HG03025 (cell line): ENCODE results near the gene SPOCD1.

ENCODE experiments used
- ATAC-seq: cut with Tn5 transposase; IDR thresholded peaks from one replicate; pipeline ENCODE4 v1.9.1; 2021; ENCODE audit warnings: mild to moderate bottlenecking, moderate library complexity; ENCODE audit not compliant: unreplicated experiment, low FRiP score

Gene SPOCD1

DNA sequence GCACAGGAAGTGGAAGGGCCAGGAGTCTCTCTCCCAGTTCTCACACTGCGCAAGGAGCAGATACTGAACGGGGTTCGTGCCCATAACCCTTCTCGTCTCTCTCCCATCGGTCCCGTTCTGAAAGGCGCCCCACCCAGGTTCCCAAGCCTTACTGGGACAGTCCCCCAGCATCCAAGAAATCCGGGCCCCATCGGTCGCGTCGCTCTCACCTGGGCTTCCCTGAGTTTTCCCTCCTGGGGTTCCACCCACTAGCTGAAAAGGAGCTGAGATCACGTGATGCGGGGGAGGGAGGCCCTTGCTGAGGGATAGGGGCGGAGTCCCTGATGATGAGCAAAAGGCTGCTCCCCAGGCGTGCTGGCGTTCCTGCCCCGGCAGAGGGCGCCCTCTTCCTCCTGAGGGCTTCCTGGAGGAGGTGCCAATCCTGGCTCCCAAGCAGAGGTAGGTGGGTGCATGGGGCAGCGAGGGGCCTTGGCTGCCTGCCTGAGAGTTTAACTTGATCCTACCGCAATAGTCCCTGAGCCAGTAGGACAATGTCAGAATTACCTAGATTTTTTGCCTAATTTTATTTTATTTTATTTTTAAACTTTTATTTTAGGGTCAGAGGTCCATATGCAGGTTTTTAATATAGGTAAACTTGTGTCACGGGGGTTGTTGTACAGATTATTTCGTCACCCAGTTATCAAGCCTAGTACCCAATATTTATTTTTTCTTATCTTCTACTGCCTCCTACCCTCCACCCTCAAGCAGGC lies at the start of gene SPOCD1:
Gene SPOCD1, minus strand, starts transcription at position 271 of the 749 bp plus-strand sequence. CDS start 689 bp downstream, outside the sequence.
- ATAC-seq, result no peak

DNA sequence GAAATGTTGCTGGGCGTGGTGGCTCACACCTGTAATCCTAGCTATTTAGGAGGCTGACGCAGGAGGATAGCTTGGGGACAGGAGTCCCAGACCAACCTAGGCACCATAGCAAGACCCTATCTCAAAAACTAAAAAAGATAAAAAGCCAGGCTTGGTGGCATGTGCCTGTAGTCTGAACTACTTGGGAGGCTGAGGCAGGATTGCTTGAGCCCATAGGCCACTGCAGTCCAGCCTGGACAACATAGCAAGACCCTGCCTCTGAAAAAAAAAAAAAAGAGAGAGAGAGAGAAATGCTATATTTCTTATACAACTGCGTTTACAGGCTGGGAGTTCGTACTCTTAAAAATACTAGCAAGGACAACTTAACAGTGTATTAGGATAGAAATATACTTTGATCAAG lies 46.2 kb upstream of the SPOCD1 start:
- no peak for ATAC-seq

DNA sequence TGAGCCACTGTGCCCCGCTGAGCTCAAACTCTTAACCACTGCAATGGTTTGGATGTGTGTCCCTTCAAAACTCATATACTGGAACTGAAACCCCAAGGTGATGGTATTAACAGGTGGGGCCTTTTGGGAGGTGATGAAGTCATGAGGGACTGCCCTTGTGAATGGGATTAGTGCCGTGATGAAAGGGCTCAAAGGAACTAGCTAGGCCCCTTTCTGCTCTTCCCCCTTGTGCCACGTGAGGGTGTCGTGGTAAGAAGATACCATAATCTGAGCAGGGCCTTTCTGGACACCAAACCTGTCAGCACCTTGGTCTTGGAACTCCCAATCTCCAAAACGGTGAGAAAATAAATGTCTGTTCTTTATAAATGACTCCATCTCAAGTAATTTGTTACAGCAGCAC lies 45.5 kb upstream of the SPOCD1 start:
- ATAC-seq, result no peak

DNA sequence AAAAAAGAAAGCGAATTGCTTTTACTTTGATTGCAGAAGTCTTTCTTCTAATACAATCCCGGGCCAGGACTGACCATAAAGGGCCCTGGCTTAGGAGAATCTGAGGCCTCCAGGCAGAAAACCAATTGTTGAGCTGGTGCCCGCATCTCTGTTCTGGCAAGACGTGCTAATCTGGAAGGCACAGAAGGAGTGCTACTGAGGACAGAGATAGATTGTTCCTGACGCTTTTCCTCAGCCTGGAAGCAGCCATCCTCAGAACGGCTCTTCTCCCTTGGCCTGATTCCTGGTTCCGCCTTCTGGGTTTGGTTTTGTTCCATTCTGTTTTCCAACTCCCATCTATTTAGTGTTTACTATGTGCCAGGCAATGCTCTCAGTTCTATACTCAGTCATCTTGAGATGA lies 44.8 kb upstream of the SPOCD1 start:
- no peak for ATAC-seq

DNA sequence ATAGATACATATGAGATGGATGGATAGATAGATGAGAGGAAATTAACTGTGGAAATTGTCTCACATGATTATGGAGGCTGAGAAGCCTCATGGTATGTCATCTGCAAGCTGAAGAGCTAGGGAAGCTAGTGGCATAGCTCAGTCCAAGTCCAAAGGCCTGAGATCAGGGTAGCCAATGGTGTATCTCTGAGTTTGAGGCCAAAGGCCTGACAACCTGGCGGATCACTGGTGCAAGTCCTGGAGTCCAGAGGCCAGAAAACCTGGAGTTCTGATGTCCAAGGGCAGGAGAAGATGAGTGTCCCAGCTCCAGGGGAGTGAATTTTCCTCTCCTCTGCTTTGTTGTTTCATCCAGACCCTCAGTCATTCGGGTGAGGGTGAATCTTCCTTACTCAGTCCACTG lies 43.9 kb upstream of the SPOCD1 start:
- ATAC-seq, result no peak

DNA sequence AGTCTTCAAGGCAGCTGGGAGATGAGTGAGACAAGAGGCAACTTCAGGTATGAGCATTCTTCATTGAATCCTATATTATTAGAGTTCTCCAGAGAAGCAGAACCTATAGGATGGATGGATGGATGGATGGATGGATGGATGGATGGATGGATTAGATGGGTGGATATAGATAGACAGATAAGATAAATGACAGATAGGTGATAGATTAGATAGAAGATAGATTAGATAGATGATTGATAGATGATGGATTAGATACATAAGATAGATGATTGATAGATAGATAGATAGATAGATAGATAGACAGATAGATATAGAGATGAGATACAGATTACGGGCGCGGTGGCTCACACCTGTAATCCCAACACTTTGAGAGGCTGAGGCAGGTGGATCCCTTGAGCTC lies 43.2 kb upstream of the SPOCD1 start:
- no peak for ATAC-seq

DNA sequence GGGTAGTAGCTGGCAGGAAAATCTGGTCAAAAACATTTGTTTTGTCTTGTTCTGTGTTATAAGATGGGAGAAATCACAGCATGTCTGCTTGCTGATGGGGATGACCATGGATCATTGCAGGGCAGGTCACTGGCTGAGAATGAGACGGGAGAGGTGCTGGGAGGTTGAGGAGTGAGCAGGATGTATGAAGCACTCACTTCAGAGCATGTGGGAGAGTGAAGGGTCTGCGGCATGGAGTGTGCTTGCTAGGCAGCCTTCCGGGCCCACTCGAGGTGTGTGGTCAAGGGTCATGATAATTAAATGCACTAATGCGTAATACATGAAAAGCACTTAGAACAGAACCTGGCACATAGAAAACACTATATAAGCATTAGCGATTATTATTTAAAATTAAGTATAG lies 42.0 kb upstream of the SPOCD1 start:
- ATAC-seq, result no peak

DNA sequence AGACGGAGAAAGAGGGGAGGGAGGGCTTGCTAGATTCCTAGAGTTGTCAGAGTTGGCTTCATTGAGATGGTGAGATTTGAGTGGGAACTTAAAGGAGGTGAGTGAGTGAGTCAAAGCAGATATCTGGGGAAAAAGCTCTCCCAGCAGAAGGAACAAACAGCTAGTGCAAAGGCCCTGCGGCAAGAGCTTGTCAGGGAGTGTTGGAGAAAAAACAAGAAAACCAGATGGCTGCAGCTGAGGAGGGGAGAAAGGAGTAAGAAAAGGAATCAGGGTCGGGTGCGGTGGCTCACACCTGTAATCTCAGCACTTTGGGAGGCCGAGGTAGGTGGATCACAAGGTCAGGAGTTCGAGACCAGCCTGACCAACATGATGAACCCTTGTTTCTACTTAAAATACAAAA lies 40.3 kb upstream of the SPOCD1 start:
- no peak for ATAC-seq

DNA sequence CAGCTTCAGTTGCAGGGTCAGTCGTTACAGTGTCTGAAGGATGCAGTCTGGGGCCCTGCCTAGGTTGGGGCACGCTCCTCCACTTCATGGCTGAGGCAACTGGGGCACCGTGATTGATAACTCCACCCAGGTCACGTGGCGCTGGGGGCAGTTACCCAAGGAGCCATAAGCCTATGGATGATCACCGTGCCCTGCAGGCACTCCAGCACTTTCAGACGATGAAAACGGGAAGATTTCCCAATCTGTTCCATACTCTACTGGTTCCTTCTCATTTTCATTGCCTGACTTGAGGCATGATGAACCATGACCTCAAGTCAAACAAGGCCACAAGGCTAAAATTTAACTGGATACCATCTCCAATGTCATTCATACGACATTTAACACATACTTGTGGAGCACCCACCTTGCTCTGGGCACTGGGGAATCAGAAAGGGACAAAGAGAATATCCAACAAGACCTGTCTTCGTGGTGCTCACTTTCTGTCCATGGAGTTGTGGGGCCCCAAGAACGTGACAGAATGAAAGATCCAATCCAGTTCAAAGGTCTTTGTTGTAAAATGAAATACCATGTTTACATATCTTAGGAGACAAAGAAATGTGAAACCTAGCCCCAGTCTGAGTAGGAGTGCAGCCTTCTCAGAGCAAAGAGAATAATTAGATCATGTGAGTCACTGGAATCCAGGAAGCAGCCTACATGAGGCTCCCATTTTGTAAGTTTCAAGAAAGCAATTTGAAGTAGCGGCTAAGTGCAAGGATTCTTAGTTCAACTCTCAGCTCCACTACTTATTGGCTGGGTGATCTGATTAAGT lies 39.4 kb upstream of the SPOCD1 start:
- no peak for ATAC-seq

DNA sequence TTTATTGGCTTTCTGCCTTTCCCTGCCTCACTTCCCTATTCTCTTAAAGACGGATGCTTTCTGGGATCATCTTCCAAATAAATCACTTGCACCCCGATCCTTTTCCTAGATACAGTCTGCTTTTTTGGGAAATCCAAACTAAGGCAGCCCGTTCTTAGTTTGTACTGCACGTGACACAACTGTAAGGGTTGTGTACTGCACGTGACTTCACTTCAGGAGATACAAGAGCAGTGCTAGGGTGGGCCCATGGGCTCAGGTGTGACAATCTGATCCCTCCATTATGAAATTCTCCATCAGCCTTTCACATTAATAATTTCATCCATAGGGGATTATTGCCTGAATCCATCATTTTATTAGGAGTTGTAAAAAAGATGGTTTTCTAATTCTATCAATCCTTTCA lies 33.8 kb upstream of the SPOCD1 start:
- ATAC-seq, result no peak

DNA sequence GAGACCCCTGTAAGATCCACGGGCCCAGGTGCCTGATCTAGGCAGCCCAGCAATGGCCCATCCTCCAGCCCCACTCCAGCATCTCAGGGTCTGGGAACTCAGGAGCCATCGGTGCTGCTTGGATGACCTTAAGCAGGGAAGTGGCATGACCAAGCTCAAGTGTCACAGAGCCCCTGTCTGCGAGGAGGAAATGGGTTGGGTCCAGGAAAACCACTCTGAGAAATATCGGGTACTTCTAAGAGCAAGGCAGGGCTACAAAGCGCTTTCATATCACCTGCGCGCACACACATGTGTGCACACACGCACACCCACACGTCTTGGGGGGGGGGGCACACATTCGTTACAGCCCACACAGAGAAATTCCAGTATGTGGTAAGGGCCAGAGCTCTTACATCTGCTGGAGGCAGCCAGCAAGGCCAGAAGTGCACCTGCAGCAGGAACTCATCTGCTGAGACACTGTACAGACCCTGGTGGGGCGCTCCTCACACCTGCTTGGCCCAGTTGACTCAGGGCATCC lies 32.6 kb upstream of the SPOCD1 start:
- ATAC-seq, result no peak

DNA sequence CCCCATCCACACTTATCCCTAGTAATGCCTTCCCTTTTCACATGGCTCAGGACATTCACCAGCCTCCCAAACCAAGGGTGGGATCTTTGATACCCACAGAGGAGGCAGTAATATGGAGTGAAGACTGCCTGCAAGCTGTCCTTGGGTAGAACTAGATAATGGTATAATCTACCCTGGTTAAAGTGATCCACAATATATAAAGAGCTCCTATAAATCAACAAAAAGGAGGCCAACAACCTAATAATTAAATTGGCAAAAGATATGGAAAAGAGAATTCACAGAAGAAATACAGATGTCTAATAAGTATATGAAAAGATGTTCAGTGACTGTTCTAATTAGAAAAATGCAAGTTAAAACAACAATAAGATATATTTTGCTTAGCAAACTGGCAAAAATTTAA lies 30.7 kb upstream of the SPOCD1 start:
- no peak for ATAC-seq

DNA sequence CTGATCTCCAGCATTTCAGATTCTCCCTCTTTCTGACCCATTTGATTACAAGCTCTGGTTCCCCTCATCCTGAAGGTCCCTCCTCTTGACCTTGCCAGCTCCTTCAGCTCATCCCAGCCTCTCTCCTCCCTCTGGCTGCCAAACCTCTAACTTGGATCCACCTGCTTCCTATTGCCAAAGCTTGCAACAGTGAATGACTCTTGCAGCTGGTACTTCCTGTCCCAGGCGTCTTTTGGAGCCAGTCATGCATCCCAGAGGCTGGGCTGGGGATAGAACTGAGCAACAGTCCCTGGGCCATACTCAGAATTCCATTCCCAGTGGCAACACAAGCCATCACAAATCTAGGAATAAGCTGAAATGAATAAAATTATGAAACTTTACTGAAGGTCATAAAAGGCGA lies 27.7 kb upstream of the SPOCD1 start:
- ATAC-seq, result no peak

DNA sequence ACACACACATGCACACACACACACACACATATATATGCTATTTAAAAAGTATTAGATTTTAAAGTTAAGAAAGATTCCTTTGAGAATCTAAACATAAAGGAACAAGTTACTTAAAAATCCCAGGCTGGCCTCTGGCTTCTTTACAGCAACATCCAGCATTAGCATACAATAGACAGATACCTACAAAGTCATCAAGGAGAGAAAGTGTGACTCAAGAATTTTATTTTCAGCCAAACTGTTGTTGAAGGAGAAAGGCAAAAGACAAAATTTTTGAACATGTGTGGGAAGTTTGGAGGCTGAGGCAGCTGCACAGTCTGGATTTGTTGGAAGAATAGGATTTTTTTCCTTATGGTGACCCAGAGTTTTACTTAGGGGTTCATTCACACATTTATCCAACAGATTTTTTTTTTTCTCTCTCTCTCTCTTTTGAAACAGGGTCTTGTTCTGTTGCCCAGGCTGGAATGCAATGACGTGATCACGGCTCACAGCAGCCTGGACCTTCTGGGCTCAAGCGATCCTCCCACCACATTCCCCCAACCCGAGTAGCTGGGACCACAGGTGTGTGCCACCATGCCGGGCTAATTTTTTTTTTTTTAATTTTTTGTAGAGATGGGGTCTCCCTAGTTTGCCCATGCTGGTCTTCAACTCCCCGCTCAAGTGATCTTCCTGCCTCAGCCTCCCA lies 24.0 kb upstream of the SPOCD1 start:
- ATAC-seq, result no peak

DNA sequence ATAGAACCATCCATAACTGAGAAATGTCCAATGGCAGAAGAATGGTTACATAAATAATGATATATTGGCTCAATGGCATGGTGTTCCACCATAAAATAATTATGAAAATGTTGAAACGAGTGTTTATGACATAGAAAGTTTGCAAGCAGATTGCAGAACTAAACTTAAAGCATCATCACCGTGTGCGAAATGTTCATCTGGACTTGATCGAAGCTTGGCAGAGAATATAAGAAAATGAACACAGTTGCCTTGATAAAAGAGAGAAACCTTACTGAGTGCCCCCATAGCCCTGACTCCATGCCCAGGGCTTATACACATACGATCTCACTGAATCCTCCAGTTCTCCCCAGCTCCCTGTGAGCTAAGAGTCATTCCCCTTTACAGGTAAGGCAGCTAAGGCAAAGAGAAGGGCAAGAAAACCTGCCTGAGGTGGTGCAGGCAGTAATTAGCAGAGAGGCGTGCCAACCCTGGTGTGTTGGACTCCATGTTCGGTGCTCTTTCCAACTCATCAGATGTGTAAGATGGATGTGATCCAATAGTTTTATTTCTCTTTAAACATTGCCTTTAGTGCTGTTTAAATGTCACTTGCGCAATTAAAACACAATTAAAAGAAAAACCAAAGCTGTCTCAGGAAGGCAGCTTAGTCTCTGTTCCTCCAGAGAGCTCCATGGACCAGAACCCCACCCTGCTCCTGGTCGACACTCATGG lies 21.8 kb upstream of the SPOCD1 start:
- ATAC-seq, result no peak

DNA sequence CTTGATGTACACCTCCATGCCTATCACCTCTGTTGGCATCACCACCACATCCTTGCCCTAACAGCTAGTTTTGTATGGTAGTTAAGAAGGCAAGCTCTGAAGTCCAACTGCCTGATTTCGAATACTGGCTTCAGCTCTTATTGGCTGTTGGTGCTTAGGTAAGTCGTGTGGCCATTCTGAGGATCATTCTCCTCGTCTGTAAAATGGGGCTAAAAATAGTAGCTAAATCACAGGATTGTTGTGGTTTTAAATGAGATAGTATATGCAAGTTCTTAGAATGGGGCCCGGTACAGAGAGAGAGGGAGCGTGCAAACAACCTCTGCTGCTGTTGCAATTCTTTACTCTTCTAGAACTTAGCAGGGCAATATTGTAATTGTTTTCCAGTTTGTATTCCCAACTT lies 20.8 kb upstream of the SPOCD1 start:
- no peak for ATAC-seq

DNA sequence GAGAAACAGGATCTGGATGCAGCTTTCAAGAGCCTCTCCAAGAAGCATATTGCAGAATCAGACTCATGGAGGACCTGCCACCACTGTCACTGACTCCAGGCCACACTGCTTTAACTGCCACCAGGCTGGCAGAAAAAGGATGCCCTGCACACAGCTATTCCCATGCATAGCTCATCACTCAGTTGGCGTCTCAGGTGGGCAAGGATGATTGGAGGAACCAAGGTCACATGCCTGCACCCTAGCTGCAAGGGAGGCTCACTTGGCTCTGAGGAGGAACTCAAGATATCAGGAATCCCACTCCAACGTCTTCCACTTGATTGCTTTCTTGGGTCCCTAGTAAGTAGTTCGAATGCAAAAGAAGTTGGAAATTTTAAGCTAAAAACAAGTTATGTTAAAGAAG lies 19.6 kb upstream of the SPOCD1 start:
- no peak for ATAC-seq

DNA sequence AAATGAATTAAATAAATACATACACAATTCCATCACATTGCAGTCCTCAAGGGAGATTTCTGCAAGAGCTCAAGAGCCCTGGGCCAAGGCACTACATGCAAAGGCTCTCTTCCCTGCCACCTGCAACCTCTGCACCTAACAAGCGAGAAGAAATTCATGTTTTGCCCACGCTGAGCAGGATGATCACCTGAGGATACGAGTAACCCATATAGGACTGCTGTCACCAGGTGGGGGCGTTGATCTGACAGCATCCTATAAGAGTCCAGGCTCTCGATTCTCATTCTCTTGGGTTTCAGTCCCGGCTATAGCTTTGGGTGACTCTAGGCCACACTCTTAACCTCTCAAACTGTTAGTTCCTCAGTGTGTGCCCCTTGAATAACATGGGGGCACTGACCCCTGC lies 18.7 kb upstream of the SPOCD1 start:
- no peak for ATAC-seq

DNA sequence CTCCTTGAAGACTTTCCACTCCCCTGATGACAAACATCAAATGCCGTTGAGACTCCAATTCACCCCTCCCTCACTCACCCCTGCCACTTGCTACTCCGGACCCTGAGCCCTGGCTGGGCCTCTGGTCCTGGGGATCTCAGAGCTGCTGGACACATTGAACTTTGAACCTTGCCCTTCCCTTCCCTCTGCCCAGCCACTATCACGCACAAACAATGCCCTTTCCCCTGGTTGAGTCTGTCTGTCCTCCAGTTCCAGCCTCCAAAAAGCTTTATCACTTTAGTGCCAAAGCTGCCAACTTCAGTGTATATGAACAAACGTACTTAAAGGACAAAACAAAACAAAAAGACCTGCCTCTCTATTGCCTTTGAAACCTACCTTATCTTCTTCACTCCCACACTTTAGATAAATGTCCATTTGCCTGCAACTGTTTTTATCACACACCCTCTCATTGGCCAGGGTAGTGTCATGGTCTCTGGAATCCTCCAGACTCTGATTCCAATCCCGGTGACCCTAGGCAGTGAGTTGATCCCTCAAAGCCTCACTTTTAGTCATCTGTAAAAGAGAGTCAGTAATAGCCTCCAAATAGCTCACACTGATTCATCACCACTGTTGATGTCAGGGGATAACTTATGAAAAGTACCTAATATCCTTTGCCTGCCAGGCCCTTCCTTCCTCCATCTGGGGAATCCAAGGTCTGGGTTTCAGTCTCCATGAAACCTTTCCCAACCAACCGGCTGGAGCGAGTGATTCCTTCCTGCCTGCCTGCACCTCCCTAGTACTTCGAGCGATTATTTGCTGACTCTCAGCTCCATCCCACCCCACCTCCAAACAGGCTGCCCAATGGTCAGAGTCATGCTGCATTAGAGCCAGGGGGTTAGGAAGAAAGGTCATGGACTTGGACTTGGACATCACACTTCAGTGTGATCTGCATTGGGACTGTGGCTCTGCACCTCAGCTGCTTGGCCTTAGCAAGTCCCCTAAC lies 15.9 kb upstream of the SPOCD1 start:
- ATAC-seq, result no peak
